HepG2 (cell line): ENCODE data around the gene DNAH8. TPM values are rescaled to one million over a fixed set of nuclear protein-coding genes. Genes with fewer than 3 reads are reported as not detected.

ENCODE experiments used
- ATAC-seq: fragments of 200-7000 bp; cut with Tn5 transposase; 3 replicates; pipeline ENCODE4 v1.9.1; 2020; ENCODE audit warnings: mild to moderate bottlenecking, moderate library complexity
- BruUV-seq: library from RNA; stranded (reverse); fragments of 400-500 nt; replicated peaks from 2 replicates; lab custom pipeline; 2021; lab: Mats Ljungman, UMichigan
- CTCF ChIA-PET: fragments of 300-600 bp; formaldehyde crosslinking; extraction: SDS; loops from one replicate; lab custom pipeline; 2021; ENCODE audit warnings: low total read pairs, inconsistent platforms, low intra/inter-chr PET ratio; lab: Yijun Ruan, JAX
- POLR2A ChIA-PET: fragments of 350-600 bp; sonication (Branson Sonifier 250); formaldehyde crosslinking; loops from one replicate; lab custom pipeline; 2020; ENCODE audit warnings: antibody characterized with exemption, inconsistent platforms; lab: Yijun Ruan, JAX
- DNase-seq: peaks from one replicate; pipeline ENCODE4 v3.0.0-alpha.2; 2015; ENCODE audit warnings: low spot score
- FAIRE-seq: peaks from 3 replicates; lab custom pipeline; 2011; peaks lifted over from hg19 to GRCh38; lab: Jason Lieb, UNC
- H2AFZ ChIP-seq: one replicate; pipeline ENCODE4 v1.6.1; 2011; ENCODE audit warnings: low read length, inconsistent platforms
- H3K27ac ChIP-seq: fragments of 300-600 bp; 3 replicates; pipeline ENCODE4 v1.8.0; 2011; ENCODE audit warnings: mixed run types, mild to moderate bottlenecking, mixed read lengths, low read length, inconsistent platforms; ENCODE audit not compliant: insufficient read depth; ENCODE audit errors: extremely low read length
- H3K27me3 ChIP-seq, 2 experiments: fragments of 200-600 bp in 1 of 2; 2 replicates in 1 of 2; 3 replicates in 1 of 2; pipeline versions ENCODE4 v1.6.0 to v1.8.0; 2011; ENCODE audit warnings: low read length in 2 of 2, mild to moderate bottlenecking in 2 of 2, moderate library complexity in 2 of 2, inconsistent platforms in 1 of 2; ENCODE audit not compliant: insufficient read depth in 2 of 2, control insufficient read depth in 1 of 2
- H3K36me3 ChIP-seq, 2 experiments: fragments of 200-600 bp in 1 of 2; replicated peaks in 1 of 2; 2 replicates in 1 of 2; 3 replicates in 1 of 2; pipeline versions ENCODE4 v1.5.1 to v1.8.0; 2011; ENCODE audit warnings: low read length in 2 of 2, inconsistent platforms in 1 of 2; ENCODE audit not compliant: insufficient read depth in 2 of 2, control insufficient read depth in 1 of 2
- H3K4me1 ChIP-seq: 2 replicates; pipeline ENCODE4 v1.5.1; 2012; ENCODE audit warnings: low read length, inconsistent platforms; ENCODE audit not compliant: insufficient read depth
- H3K4me2 ChIP-seq: 2 replicates; pipeline ENCODE4 v1.6.0; 2011; ENCODE audit warnings: low read depth, low read length, inconsistent platforms
- H3K4me3 ChIP-seq, 3 experiments: fragments of 200-600 bp in 1 of 3; sonication (generic), shearing (Covaris generic) in 1 of 3; replicated peaks in 1 of 3; 2 replicates each; pipeline ENCODE4 v1.5.1; 2011 to 2016; ENCODE audit warnings: low read length in 3 of 3, inconsistent platforms in 2 of 3, low read depth in 2 of 3, mild to moderate bottlenecking in 2 of 3, control low read depth in 1 of 3, mixed read lengths in 1 of 3; ENCODE audit not compliant: insufficient read depth in 1 of 3
- H3K79me2 ChIP-seq: one replicate; pipeline ENCODE4 v1.6.1; 2011; ENCODE audit warnings: low read length, inconsistent platforms; ENCODE audit not compliant: insufficient read depth
- H3K9ac ChIP-seq: 2 replicates; pipeline ENCODE4 v1.6.0; 2011; ENCODE audit warnings: mild to moderate bottlenecking, low read depth, low read length, inconsistent platforms; ENCODE audit not compliant: insufficient read depth
- H3K9me3 ChIP-seq: 2 replicates; pipeline ENCODE4 v1.5.1; 2012; ENCODE audit warnings: mild to moderate bottlenecking, low read length
- H4K20me1 ChIP-seq: 2 replicates; pipeline ENCODE4 v1.6.0; 2011; ENCODE audit warnings: inconsistent platforms, mild to moderate bottlenecking, low read length, moderate library complexity; ENCODE audit not compliant: insufficient read depth
- FOXA3 ChIP-seq: IDR thresholded peaks from 2 replicates; pipeline ENCODE4 v1.6.1; 2016; ENCODE audit warnings: missing genetic modification reagents, missing compliant biosample characterization
- HHEX ChIP-seq: IDR thresholded peaks from 2 replicates; pipeline ENCODE4 v1.6.1; 2016; ENCODE audit warnings: control low read depth
- SKIL ChIP-seq: sonication (generic); formaldehyde crosslinking; IDR thresholded peaks from 2 replicates; pipeline ENCODE4 v1.8.0; 2022; ENCODE audit warnings: missing genetic modification reagents, mild to moderate bottlenecking, moderate library complexity, borderline replicate concordance
- TRAFD1 ChIP-seq: sonication (generic); formaldehyde crosslinking; IDR thresholded peaks from 2 replicates; pipeline ENCODE4 v1.5.1; 2020; ENCODE audit warnings: missing genetic modification reagents, mild to moderate bottlenecking, borderline replicate concordance
- ZBTB44 ChIP-seq: sonication (generic); formaldehyde crosslinking; IDR thresholded peaks from 2 replicates; pipeline ENCODE4 v1.4.0; 2020; ENCODE audit warnings: missing genetic modification reagents
- ZBTB7A ChIP-seq: sonication (generic); formaldehyde crosslinking; IDR thresholded peaks from 2 replicates; pipeline ENCODE4 v1.8.0; 2022; ENCODE audit warnings: mild to moderate bottlenecking, missing genetic modification reagents
- ZFP91 ChIP-seq: sonication (generic); formaldehyde crosslinking; IDR thresholded peaks from 2 replicates; pipeline ENCODE4 v1.9.0; 2022; ENCODE audit warnings: missing genetic modification reagents, mild to moderate bottlenecking, borderline replicate concordance
- ZHX2 ChIP-seq, 2 experiments: sonication (generic) in 1 of 2; formaldehyde crosslinking in 1 of 2; IDR thresholded peaks; 2 replicates each; pipeline versions ENCODE4 v1.6.1 to v1.9.0; 2014 to 2022; ENCODE audit warnings: antibody characterized with exemption in 1 of 2, borderline replicate concordance in 1 of 2, inconsistent platforms in 1 of 2, low read depth in 1 of 2, missing genetic modification reagents in 1 of 2
- ZSCAN30 ChIP-seq: sonication (generic); formaldehyde crosslinking; IDR thresholded peaks from 2 replicates; pipeline ENCODE4 v1.5.0; 2020; ENCODE audit warnings: mild to moderate bottlenecking, missing genetic modification reagents
- WGBS: methylation state at CpG from one replicate; pipeline ENCODE4 v1.1.6; 2017; ENCODE audit warnings: low lambda C conversion rate; 5-methylcytosine and 5-hydroxymethylcytosine counted together
- in situ Hi-C: cut with HindIII; loops from 2 replicates; pipeline ENCODE4 v1.10.0; 2017; ENCODE audit warnings: low pct_unique_long_range_greater_than_20kb; ENCODE audit not compliant: extremely low pct_ligation_motif_present
- intact Hi-C: fragments of 100-400 bp; cut with micrococcal nuclease; formaldehyde crosslinking; loops from one replicate; pipeline ENCODE4 v1.10.0; 2022; ENCODE audit not compliant: unreplicated experiment
- polyA plus RNA-seq, 8 experiments: library from polyadenylated mRNA; depleted of rRNA in 3 of 8; stranded (reverse) in 7 of 8; unstranded in 1 of 8; fragments of >200 nt; fragmentation: Illumina TruSeq in 4 of 8; extraction: Trizol in 4 of 8; gene quantifications; 2 replicates each; pipeline versions ENCODE4 v1.2.1 to v1.2.3, GENCODE V29; 2011 to 2016; ENCODE audit warnings: low read depth in 4 of 8, missing spikeins in 1 of 8, mixed read lengths in 1 of 8; ENCODE audit not compliant: insufficient read depth in 1 of 8
- total RNA-seq, 5 experiments: library from RNA; depleted of rRNA; stranded (reverse); fragments of >200 nt; fragmentation: Illumina TruSeq; extraction: Trizol; gene quantifications; 2 replicates each; pipeline ENCODE4 v1.2.3, GENCODE V29; 2016; ENCODE audit warnings: low read depth in 1 of 5
- TF ChIP-seq, protein P1 (sequence below): sonication (generic); formaldehyde crosslinking; IDR thresholded peaks from 2 replicates; pipeline ENCODE4 v1.8.1; 2023; ENCODE audit warnings: missing genetic modification reagents, mild to moderate bottlenecking, borderline replicate concordance

Gene DNAH8
- total and polyA plus RNA-seq, 2 of the 13 experiments (the other 11 are each of a cell fraction or from before 2014, with no cell fraction given) = not detected

DNA sequence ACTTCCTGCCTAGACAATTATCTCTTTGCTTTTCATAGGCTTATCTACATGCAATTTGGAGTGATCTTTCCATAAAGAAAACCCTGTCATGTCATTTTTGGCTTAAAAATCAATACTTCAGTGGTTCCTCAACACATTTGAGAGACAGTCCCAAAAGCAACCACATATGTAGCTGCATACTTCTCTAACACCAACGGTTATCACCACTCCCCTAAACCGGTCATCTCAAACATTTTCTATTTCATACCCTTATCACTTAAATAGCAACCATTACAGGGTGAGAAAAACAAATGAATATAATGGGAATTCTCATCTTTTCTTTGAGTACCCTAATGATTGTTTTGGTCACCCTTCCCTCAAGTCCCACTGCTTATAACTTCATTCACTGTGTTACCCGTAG, 17.3 kb upstream of the DNAH8 start:
- no peak overlapping the region for H3K9ac ChIP-seq
- no peak overlapping the region for H3K4me3 ChIP-seq
- 0 out of 2 replicates have a peak, but pooled peaks cover 7% of the 10 kb centered on the region for H3K9me3 ChIP-seq
- in situ Hi-C loops (no loop called here), intact Hi-C loops (no loop called here)
- BruUV-seq = no TSS peak
- FAIRE-seq = no peak
- 95% methylated on average over 3 of the region's 3 CpGs for WGBS
- ATAC-seq = no peak
- no peaks in the 10 kb centered on the region; a peak in 1 of 5 replicates for H3K27me3 ChIP-seq
- POLR2A ChIA-PET = no interaction called here
- no peak for DNase-seq
- peaks cover 8% of the 10 kb centered on the region for H4K20me1 ChIP-seq
- H2AFZ ChIP-seq = no peak overlapping the region
- peaks cover 48% of the 10 kb centered on the region for H3K79me2 ChIP-seq
- H3K27ac ChIP-seq = no peak overlapping the region
- H3K36me3 ChIP-seq = no peaks in the 10 kb centered on the region; a peak in 3 of 5 replicates
- no peak overlapping the region for H3K4me2 ChIP-seq
- H3K4me1 ChIP-seq = peaks cover 38% of the 10 kb centered on the region
- CTCF ChIA-PET = no interaction called here
- TF ChIP-seq ZBTB44 (CRISPR knock-in tag) = no peak
- no peak for TF ChIP-seq ZBTB7A
- TF ChIP-seq, protein P1, sequence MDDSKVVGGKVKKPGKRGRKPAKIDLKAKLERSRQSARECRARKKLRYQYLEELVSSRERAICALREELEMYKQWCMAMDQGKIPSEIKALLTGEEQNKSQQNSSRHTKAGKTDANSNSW (CRISPR knock-in tag) = no peak
- no peak for TF ChIP-seq ZSCAN30 (CRISPR knock-in tag)
- no peak for TF ChIP-seq HHEX (CRISPR knock-in tag)
- TF ChIP-seq FOXA3 (CRISPR knock-in tag) = no peak
- no peak for TF ChIP-seq ZHX2 (IDR thresholded peaks at IDR 0.05; ENCODE audit: low read depth)
- no peak for TF ChIP-seq ZHX2 (CRISPR knock-in tag; IDR thresholded peaks at IDR 0.05; ENCODE audit: borderline replicate concordance)
- no peak for TF ChIP-seq TRAFD1 (CRISPR knock-in tag)
- TF ChIP-seq ZFP91 (CRISPR knock-in tag) = no peak
- TF ChIP-seq SKIL (CRISPR knock-in tag) = no peak
